Measurements from ENCODE around the gene ELP2.
"Not testable (repeated sequence)": the region's sequence is repeated elsewhere in the genome, so short reads cannot be mapped to it uniquely, and the experiment has no call there.

Gene ELP2

GRCh38 chr18:36167692-36168218, 38.1 kb downstream of the ELP2 start:
- in situ Hi-C loops (cut with MboI; ENCODE audit: low pct_unique_long_range_greater_than_20kb, low sequenced_read_pairs, unreplicated experiment), result no loop called here
- TF ChIP-seq CTCF (IDR thresholded peaks at IDR 0.05; ENCODE audit: extremely low read depth, insufficient read depth, missing control alignments), result no peak
- DNase-seq (ENCODE audit: low spot score), result no peak

- in situ Hi-C loops (cut with MboI; ENCODE audit: low pct_unique_long_range_greater_than_20kb, low sequenced_read_pairs, unreplicated experiment); DNase-seq (ENCODE audit: low spot score): not testable (repeated sequence)
These were observed 38.6 kb downstream of the ELP2 start for GRCh38 chr18:36168296-36168695.

- in situ Hi-C loops (cut with MboI; ENCODE audit: low pct_unique_long_range_greater_than_20kb, low sequenced_read_pairs, unreplicated experiment), result no loop called here
- no peak for TF ChIP-seq CTCF (IDR thresholded peaks at IDR 0.05; ENCODE audit: extremely low read depth, insufficient read depth, missing control alignments)
- DNase-seq (ENCODE audit: low spot score), result no peak
These were observed 40.2 kb downstream of the ELP2 start for GRCh38 chr18:36169938-36170337.

GRCh38 chr18:36175481-36175880, 45.8 kb downstream of the ELP2 start:
- no peak for DNase-seq (ENCODE audit: low spot score)
- in situ Hi-C loops (cut with MboI; ENCODE audit: low pct_unique_long_range_greater_than_20kb, low sequenced_read_pairs, unreplicated experiment), result no loop called here
- no peak for TF ChIP-seq CTCF (IDR thresholded peaks at IDR 0.05; ENCODE audit: extremely low read depth, insufficient read depth, missing control alignments)

- in situ Hi-C loops (cut with MboI; ENCODE audit: low pct_unique_long_range_greater_than_20kb, low sequenced_read_pairs, unreplicated experiment), result no loop called here
These were observed 46.5 kb downstream of the ELP2 start for GRCh38 chr18:36176177-36176584.

GRCh38 chr18:36176711-36177110, 47.0 kb downstream of the ELP2 start:
- no peak for TF ChIP-seq CTCF (IDR thresholded peaks at IDR 0.05; ENCODE audit: extremely low read depth, insufficient read depth, missing control alignments)
- in situ Hi-C loops (cut with MboI; ENCODE audit: low pct_unique_long_range_greater_than_20kb, low sequenced_read_pairs, unreplicated experiment), result no loop called here
- no peak for DNase-seq (ENCODE audit: low spot score)

More at GRCh38 chr18:36176177-36176584, 46.5 kb downstream of the ELP2 start:
- no peak for TF ChIP-seq CTCF (IDR thresholded peaks at IDR 0.05; ENCODE audit: extremely low read depth, insufficient read depth, missing control alignments)
- DNase-seq (ENCODE audit: low spot score), result no peak

- TF ChIP-seq CTCF (IDR thresholded peaks at IDR 0.05; ENCODE audit: extremely low read depth, insufficient read depth, missing control alignments), result no peak
- in situ Hi-C loops (cut with MboI; ENCODE audit: low pct_unique_long_range_greater_than_20kb, low sequenced_read_pairs, unreplicated experiment), result no loop called here
- no peak for DNase-seq (ENCODE audit: low spot score)
These were observed 48.2 kb downstream of the ELP2 start for GRCh38 chr18:36177913-36178312.
